HG03521 (cell line): ENCODE measurements around the gene THADA.

Experiments used
- ATAC-seq: cut with Tn5 transposase; IDR thresholded peaks from one replicate; pipeline ENCODE4 v1.9.1; 2021; ENCODE audit warnings: mild to moderate bottlenecking, moderate library complexity; ENCODE audit not compliant: unreplicated experiment

THADA gene

DNA sequence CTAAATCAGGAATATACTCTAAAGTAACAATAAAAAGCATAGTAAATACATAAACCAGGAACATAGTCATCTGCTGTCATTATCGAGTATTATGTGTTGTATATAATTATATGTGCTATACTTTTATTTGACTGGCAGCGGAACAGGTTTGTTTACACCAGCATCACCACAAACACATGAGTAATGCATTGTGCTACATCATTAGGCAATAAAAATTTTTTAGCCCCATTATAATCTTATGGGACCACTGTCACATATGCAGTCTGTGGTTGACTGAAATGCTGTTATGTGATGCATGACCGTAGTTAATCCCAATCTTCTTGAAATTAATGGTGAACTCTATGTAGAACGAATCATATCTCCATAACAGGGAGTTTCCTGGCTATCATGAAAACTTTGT lies 232.7 kb downstream of the THADA start:
- no peak for ATAC-seq

DNA sequence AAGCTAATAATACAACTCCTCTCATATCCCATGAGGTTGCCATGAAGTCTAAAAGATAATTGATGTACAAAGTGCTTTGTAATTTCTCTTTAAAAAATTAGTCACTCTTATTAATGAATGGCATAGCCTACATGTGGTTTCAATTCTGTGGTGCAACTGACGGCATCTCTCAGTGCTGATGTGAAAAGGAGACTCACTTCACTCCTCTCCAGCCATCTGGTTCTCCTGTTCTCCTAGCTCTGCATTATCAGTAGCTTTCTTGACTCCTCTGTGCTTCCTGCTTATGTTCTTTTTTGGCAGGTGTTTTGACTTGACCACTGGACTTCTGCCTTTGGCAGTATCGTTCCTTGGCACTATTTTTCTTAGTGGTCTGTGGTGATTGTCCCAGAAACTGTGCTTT lies 234.6 kb downstream of the THADA start:
- ATAC-seq: no peak

DNA sequence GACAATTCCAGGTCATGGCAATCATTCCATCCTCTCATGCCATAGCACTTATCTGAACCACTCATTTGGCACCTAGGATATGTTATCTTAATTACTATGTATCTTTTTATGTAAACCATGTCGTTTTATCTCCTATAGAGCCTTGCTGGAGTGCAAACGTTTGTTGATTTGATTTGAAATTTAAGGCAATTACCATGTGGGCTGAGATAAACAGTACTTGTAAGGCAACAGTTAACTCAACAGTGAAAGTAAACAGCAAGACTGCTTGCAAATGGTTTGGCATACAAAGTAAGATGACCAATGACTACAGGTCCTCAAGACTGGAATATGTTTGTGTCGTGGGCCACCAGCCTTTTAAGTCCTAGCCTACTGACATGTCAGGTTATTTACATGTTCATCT lies 235.7 kb downstream of the THADA start:
- ATAC-seq: no peak

DNA sequence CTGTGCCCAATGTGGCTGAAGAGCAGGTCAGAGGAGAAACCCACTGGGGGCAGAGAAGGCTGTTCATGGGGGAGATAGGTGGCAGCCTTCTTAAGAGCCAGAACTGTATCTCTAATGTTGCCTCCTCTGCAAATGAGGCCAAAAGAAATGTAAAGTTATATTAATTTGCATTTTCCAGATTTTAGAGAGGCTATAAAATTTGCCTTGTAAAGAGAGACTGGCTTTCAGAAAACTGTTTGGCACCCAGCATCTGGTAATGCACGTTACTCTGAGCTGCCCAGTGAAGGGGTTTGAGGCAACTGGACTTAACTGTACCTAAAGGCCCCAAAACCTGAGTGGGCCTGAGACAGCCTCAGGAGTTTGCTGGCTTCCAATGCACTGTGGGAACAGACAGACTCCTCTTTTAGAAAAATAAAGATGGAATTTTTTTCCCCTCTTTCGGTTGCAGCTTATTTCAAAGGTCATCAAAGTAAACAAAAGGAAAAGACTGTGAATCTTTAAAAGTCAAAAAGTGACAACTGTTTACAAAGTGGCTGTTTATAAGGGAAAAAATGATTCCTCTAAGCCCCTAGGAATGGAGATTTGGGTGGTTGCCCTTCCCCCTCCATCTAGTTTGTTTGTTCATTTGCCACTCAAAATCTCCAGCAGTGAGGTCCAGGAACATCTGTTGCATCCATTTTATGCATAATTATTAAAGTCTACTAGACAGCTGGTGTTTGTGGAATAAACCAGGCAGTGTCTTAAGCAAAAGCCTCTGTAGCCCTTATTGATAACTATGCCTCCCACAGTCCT lies 237.2 kb downstream of the THADA start:
- ATAC-seq: no peak

DNA sequence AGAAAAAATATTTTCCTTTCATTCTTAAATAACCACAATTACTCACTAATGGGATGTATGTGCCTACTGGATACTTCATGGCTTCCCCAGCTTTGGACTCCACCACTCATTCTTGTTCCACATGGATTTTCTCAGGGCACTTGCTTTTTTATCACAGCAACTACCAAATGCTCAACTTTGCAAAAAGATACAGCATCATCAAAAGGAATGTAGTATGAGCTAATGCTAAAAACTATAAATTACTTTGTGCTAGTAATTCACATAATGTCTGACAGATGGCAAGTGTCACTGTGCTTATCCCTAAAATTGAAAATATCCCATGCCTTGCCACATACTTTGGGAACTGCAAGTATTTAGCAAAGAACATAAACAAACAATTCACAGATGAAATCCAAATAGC lies 239.1 kb downstream of the THADA start:
- no peak for ATAC-seq

DNA sequence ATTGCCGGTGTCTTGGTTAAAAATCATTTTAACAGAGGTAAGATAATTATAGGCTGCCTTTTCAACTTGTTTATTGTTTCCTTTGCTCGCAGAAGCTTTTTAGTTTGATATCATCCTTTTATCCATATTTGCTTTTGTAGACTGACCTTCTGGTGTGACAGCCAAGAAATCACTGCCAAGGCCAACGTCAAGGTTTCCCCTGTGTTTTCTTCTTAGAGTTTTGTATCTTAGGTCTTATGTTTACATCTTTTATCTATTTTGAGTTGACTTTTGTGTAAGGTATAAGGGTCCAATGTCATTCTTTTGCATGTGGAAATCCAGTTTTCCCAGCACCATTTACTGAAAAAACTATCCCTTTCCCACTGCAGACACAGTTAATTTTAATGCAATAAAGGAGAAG lies 240.4 kb downstream of the THADA start:
- no peak for ATAC-seq

DNA sequence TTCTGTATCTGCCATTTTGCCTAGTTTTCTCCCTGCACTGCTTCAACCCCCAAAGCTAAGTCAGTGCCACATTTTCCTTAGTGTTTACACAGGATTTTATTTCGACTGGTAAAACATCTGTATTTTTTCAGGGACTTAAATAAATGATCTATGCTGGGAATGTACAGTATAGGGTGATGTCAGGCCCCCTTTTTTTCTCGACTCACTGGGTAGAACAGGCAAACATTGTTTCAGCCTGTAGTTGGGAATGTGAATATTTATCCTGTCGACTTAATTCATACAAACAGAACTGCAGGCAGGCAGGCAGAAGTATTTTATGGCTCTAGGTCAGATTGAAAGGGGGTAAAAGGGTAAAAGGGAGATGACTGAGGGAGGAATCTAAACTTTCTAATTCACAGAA lies 245.9 kb downstream of the THADA start:
- no peak for ATAC-seq

DNA sequence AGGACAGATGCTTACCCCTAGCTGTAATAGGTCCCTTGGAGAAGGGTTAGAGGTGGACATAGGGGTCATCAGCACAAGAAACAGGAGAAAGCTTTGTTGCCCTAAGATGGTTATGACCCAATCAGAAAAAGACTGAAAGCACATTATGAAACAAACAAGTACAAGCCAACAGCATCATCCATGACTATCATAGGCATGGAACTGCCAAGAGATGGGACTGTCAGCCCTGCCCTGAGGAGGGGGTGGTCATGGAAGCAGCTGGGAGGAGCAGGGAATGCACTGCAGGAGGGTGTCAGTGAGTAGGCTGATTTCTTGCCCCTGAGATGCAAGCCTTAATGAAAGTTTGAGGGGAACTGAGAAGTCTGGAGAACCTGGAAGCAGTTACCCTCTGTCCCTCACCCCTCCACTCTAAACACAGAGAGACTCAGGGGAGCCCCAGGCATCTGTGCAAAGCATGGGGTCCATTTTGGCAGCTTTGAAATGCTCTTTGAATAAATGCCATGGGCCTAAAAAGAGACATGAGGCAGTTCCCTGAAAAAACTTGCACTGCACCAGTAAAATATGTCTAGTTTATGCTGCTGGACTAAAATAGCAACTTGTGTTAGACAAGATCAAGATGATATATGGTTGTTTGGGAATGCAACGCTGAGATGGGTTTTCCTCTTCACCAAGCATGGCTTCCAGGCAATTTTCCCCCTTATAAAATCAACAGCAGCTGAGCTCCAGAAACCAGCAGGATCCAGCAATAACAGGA lies 246.8 kb downstream of the THADA start:
- ATAC-seq: no peak

DNA sequence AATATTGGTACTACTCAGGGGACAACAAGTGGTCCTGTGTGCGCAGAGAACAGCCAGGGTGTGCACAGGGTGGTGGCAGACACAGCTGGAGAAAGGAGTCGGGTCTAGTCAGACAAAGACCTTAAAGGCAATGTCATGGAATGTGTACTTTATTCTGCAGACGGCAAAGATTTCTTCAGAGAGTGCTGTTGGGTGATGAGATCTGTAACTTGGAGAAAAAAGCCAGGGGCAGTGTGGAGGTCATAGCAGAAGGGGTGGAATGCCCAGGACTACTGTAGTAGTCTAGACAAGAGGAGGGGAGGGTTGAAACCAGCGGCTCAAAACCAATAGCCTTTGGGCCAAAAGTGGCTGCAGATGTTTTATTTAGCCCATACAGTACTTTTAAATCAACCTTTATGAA lies 248.1 kb downstream of the THADA start:
- ATAC-seq: no peak

DNA sequence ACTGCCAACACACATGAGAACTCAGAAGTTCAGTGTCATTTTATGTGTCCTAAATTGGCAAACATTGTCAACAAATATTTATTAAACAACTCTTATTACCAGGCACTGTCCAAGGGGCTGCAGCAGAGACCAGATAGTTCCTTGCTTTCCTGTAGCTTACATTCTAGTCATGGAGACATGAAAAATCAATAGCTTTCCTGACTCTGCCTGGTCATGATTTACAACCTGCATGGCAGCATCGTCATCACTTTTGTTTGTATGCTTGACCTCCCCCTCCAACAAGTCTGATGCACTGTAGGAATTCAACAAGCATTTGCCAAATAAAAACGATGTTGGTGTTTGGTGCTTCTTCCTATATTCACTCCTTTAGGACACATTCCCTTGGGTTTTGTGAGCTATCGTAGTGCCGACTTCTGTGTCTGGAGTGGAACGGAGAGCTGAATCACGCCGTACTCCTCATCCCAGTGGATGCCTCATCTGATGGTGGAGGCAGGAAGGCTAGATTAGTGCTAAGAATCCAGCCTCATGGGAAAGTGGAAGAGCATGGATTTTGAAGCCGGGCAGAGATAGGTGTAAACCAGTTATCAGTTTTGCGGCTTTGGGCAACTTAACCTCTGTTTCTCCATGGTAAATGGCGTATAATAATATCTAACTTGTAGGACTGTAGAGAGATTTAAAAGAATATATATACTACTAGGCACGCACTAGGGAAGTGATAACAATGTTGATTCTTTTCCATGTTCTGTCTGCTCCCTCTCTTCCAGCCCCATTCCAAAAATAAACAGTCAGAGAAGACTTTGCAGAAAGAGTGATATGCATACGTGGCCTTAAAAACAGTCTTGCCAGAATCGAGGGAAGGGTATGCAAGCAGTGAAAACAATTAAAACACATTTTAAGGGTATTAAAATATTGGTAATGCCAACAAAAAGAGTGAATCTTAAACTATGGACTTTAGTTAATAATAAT lies 249.0 kb downstream of the THADA start:
- ATAC-seq: no peak

DNA sequence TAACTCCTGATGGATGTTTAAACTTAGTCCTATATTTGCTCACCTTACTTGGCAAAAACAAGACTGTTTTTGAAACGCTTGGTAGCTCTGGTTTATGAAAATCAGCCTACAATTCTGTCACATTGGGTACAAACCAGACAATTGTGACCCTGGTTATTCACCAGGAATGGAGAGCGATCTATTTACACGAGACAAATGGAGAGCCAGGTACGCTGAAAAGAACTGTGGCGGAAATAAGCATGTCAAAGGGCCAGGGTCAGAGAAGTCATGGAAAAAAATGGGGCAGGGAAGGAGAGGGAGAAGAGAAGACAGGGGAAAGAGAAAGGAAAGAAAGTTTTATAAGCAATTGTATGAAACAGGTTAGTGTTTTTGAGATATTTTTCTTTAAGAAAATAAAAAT lies 250.0 kb downstream of the THADA start:
- no peak for ATAC-seq

DNA sequence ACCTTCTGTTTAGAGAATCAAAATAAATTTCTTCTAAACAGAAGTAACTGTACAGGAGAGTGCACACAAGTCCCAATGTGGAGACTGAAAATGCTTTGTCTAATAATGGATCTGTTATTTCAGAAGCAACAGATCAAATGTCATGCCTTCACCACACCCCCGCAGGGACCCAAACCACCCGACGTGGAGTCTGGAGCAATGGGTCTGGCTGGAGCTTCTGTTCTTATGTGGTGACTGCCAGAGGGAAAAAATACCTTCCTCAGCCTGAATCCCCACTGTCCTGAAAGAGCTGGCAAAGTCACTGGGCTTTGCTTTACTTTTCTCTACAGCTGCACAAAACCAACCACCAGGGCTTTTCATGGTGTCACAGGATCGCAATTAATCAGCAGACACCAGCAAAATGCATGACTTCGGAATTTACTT lies 250.4 kb downstream of the THADA start:
- no peak for ATAC-seq

DNA sequence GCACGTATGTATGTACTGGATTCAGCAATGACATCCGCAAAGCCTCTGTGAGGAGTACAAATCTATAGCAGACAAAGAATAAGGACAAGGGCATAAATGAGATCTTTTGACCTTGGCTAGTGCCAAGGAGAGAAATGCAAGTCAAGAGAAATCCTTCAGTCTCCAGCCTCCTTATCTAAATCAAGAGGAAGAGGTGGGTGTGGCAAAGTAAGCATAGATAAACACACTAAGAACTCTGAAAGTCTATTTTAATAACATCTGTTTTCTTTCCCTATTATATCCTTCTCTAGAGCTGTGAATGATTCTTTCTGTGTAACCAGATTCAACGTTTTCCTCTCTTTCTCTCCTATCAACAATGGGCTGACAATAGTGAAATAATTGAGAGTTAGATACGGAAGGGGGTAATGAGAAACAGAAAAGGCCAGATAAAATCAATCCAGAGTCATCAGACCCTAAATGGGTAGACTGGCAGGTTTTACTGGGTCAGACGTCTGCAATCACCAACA lies 250.9 kb downstream of the THADA start:
- no peak for ATAC-seq

DNA sequence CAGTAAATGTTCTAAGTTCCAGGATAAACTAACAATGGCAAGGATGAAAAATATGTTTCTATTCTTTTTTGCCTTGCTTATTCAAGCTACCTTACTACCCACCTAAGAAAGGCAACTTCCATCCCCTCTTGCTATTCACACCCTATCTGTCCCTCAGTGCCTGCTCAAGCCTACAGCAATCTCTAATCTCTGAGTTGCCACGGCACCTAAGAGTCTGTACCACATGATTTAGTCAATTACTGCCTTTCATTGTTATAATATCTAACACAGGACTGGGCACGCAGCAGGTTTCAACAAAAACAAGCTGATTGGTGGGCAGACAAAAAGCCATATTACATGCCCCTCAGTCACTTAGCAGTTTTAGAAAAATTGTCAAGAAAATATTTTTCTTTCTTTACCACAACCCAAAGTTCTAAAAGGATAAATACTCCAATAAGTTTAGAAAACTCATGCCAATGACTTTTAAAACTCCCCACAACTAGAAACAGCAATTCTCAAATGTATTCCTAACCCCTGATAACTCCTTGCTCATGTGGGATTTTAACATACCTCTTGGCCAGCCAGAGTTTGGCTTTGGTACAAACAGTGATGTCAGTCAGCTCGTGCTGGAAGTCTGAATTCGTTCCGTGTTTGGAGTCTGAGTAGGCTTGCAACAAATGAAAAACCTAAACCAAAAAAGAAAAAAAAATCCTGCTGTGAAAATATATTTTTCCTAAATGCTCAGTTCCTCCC lies 252.1 kb downstream of the THADA start:
- ATAC-seq: no peak

DNA sequence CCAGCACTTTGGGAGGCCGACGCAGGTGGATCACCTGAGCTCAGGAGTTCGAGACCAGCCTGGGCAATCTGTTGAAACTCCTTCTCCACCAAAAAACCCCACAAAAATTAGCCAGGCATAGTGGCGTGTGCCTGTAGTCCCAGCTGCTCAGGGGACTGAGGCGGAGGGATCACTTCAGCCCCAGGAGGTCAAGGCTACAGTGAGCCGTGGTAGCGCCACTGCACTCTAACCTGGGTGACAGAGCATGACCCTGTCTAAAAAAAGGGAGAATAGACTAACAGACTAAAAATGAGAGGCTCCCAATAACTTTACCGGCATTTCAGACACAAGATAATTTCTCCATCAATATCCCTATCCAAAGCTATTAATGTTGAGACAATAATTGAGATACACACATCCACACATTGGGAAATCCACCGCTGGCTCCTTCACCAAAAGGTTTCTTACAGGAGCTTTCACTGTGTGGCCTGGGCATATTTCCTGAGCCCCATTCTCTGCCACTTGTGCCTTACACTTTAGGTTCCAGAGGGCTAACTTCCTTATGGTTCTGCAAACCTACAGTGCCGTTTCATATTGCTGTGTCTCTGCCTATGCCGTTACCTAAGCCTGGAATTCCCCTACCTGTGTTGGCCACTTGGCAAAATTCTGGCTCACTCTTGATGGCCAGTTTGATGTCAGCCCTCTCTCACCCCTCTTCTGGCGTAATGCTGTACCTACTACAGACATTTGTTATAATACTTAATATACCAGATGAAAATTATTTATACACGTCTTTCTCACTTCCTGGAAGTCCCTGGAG lies 253.7 kb downstream of the THADA start:
- no peak for ATAC-seq

DNA sequence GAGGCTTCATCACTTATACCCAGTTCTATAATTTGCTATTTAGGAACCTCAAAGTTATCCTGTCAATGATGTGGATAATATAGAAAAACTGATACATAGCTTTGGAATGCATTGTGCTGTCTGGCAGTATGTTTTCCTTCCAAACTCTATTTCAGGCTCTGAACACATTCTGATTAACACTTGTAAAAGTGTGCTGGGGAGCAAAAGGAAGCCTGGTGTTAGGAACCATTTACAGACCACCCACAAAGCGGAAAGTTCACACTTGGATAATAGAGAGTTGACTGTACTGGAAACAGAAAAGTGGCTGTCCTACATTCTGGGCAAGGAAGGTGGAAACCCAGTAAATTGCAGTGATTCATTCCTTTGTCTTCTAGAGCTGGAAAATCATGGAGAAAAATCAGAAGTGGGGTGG lies 254.9 kb downstream of the THADA start:
- ATAC-seq: no peak

DNA sequence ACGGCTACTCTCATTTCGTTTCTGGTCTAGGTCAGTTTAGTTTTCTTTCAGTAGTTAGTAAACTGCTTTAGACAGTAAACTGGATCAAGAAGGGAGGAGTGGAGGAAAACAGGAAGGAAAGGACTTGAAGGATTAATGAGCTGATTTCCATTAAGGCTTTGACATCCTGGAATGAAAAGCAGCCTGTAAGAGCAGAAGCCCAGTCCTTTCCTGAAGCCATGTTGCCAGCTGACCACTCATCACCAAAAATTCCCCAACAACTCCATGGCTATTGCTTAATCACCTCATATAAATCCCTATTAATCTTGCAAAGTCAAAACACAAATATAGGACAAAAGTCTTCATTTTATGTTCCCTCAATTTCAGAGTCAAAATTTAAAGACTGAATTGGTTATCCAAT lies 255.8 kb downstream of the THADA start:
- ATAC-seq: no peak

DNA sequence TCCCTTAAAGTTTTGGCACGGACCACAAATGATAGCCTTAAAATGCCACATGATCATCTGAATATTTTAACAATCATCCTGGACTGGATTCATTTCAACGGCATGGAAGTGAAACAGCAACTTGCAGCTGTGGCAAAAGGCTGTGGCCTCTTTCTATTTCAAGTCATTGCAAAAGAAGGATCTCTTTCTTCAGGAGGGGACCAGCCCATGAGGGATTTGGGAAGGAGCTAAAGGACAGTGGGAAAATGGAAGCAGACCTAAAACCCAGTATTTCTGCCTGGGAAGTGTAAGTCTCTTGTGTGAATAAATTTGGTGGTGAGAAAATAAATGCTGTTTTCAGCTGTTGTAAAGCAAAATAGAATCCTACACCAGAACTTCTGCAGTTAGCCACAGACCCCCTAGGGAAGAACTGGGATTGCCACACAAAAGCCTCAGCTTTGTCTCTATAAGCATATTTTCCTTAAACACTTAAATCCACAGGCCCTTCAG lies 262.1 kb downstream of the THADA start:
- ATAC-seq: no peak

DNA sequence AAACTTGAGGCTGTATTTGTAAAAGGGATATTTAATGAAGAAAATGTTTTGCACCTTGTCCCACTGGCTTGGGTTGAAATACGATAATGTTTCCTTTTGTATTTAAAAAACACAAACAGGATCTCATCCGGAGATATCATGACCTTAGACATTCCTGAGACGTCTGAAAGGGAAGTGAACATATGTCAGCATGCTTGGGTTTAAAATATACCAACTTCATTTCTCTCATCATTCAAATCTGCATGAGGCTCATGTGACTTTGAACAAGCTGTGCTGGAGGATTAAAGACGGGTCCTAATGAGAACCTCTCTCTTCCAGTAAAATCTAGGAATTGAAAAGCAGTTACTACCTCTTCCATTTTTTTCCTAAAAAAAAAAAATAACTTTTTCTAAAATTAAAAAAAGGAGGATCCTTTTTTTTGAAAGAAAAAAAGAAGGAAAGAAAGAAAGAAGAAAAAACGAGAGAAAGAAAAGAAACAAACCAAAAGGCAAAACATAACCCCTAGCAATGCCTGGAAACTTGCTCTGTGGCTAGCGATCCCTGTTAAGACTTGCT lies 262.7 kb downstream of the THADA start:
- no peak for ATAC-seq
